ENCODE data around the gene C14orf180.

Gene C14orf180

GRCh38 chr14:104638927-104639450 is 59.4 kb downstream of the C14orf180 start:
- no peak for TF ChIP-seq POLR2A (IDR thresholded peaks at IDR 0.05; ENCODE audit: low read depth, low read length)
- no peak for TF ChIP-seq TAF1 (IDR thresholded peaks at IDR 0.05; ENCODE audit: borderline replicate concordance, low read depth, low read length)
- no peak for TF ChIP-seq POLR2AphosphoS5 (IDR thresholded peaks at IDR 0.05; ENCODE audit: low read depth, low read length)
- DNase-seq (ENCODE audit: insufficient read length): no peak
- FAIRE-seq: no peak

GRCh38 chr14:104639471-104639870 is 59.9 kb downstream of the C14orf180 start:
- no peak for TF ChIP-seq TAF1 (IDR thresholded peaks at IDR 0.05; ENCODE audit: borderline replicate concordance, low read depth, low read length)
- no peak for TF ChIP-seq POLR2A (IDR thresholded peaks at IDR 0.05; ENCODE audit: low read depth, low read length)
- TF ChIP-seq POLR2AphosphoS5 (IDR thresholded peaks at IDR 0.05; ENCODE audit: low read depth, low read length): no peak
- FAIRE-seq (no peak), DNase-seq (ENCODE audit: insufficient read length) (no peak)
